ENCODE data around the gene SCD5.

The SCD5 gene

GRCh38 chr4:82584931-82585330, 213.7 kb downstream of the SCD5 start:
- no peak for DNase-seq

DNA sequence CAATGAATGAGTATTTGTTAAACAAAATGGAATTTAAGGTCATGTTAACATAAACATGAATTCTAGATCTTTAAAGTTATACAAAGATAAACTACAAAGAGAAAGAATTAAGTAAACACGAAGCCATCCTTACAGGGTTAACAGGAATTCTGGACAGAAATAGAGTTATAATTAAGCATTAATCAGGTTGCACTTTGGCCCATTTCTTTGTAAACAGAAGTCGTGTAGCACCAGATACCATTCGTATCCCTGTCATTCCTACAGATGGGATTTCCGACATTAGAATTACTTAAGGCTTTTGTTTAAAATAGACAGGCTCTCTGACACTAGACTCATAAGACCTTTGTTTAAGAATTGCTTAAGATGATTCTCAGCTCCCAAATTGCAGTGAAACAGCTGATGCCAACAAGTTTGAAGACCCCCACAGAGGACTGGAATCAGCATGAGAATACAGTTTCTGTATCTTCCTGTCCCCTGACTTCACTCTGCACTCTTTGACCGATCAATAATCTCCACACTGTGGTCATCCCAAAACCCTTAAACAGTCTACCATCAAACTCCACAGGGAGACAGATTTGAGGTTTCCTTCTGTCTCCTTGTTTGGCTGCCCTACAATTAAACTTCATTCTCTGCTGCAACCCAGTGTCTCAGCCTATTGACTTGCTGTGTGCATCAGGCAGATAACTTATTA, 214.6 kb downstream of the SCD5 start:
- no peak for DNase-seq

DNA sequence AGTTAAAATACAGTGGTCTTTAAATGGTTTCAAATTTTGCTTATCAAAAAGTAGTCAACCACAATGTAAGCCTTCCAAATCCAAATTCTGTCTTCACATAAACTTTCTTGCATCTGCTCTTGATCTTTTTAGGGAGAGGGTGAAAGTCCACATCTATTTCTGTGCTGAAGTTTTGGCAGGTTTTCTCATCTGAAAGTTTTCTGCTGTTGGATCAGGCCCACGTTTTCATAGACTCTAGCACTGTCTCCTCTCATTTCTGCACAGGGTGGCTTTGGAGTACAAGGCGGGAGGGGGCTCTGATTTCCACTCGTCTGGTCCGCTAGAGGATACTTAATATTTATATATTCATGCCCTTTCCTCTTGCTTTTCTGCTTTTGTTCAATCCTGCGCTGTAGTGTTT, 218.7 kb downstream of the SCD5 start:
- no peak for DNase-seq

Measured in NK-92 treated with Interleukin-12 subunit alpha and Interleukin-12 subunit beta, amount 100 ng/mL, for 24 hours (cell line).